ENCODE results near the gene CDCP2.

The CDCP2 gene

GRCh38 chr1:54149734-54150133 is 3.1 kb downstream of the CDCP2 start:
- Histone ChIP-seq H3K4me1 (ENCODE audit: control insufficient read depth, insufficient read depth, low read length) (peaks cover 3% of the 10 kb centered on the region), H3K9me3 (ENCODE audit: control insufficient read depth, insufficient read depth, low read length) (no peaks in the 10 kb centered on the region), H3K9ac (ENCODE audit: low read depth, low read length) (no peak overlapping the region), H3K4me3 (ENCODE audit: low read depth, low read length) (no peak overlapping the region), H3K36me3 (ENCODE audit: control insufficient read depth, insufficient read depth, low read length) (no peaks in the 10 kb centered on the region), H3K27me3 (ENCODE audit: control insufficient read depth, insufficient read depth, low read length) (no peaks in the 10 kb centered on the region)

GRCh38 chr1:54144366-54144765 is 8.4 kb downstream of the CDCP2 start:
- Histone ChIP-seq H3K4me3 (ENCODE audit: low read depth, low read length) (no peak overlapping the region), H3K36me3 (ENCODE audit: control insufficient read depth, insufficient read depth, low read length) (no peaks in the 10 kb centered on the region)

GRCh38 chr1:54142146-54142900 is 10.5 kb downstream of the CDCP2 start:
- H3K36me3 ChIP-seq (ENCODE audit: control insufficient read depth, insufficient read depth, low read length) = no peaks in the 10 kb centered on the region
- no peaks in the 10 kb centered on the region for H3K4me1 ChIP-seq (ENCODE audit: control insufficient read depth, insufficient read depth, low read length)
- no peak overlapping the region for H3K4me3 ChIP-seq (ENCODE audit: low read depth, low read length)

More at GRCh38 chr1:54144366-54144765, 8.4 kb downstream of the CDCP2 start:
- Histone ChIP-seq H3K9ac (ENCODE audit: low read depth, low read length) (no peak overlapping the region), H3K27me3 (ENCODE audit: control insufficient read depth, insufficient read depth, low read length) (no peaks in the 10 kb centered on the region), H3K4me1 (ENCODE audit: control insufficient read depth, insufficient read depth, low read length) (no peaks in the 10 kb centered on the region), H3K9me3 (ENCODE audit: control insufficient read depth, insufficient read depth, low read length) (no peaks in the 10 kb centered on the region)

GRCh38 chr1:54139711-54140110 is 13.1 kb downstream of the CDCP2 start:
- Histone ChIP-seq H3K4me1 (ENCODE audit: control insufficient read depth, insufficient read depth, low read length) (peaks cover 17% of the 10 kb centered on the region), H3K9me3 (ENCODE audit: control insufficient read depth, insufficient read depth, low read length) (no peaks in the 10 kb centered on the region), H3K27me3 (ENCODE audit: control insufficient read depth, insufficient read depth, low read length) (no peaks in the 10 kb centered on the region), H3K36me3 (ENCODE audit: control insufficient read depth, insufficient read depth, low read length) (no peaks in the 10 kb centered on the region), H3K9ac (ENCODE audit: low read depth, low read length) (no peak overlapping the region), H3K4me3 (ENCODE audit: low read depth, low read length) (no peak overlapping the region)

More at GRCh38 chr1:54142146-54142900, 10.5 kb downstream of the CDCP2 start:
- H3K9me3 ChIP-seq (ENCODE audit: control insufficient read depth, insufficient read depth, low read length) = no peaks in the 10 kb centered on the region
- no peaks in the 10 kb centered on the region for H3K27me3 ChIP-seq (ENCODE audit: control insufficient read depth, insufficient read depth, low read length)
- H3K9ac ChIP-seq (ENCODE audit: low read depth, low read length) = no peak overlapping the region

GRCh38 chr1:54138994-54139393 is 13.8 kb downstream of the CDCP2 start:
- H3K27me3 ChIP-seq (ENCODE audit: control insufficient read depth, insufficient read depth, low read length) = no peaks in the 10 kb centered on the region
- no peaks in the 10 kb centered on the region for H3K36me3 ChIP-seq (ENCODE audit: control insufficient read depth, insufficient read depth, low read length)
- H3K4me3 ChIP-seq (ENCODE audit: low read depth, low read length) = no peak overlapping the region
- no peak overlapping the region for H3K9ac ChIP-seq (ENCODE audit: low read depth, low read length)
- H3K4me1 ChIP-seq (ENCODE audit: control insufficient read depth, insufficient read depth, low read length) = peaks cover 20% of the 10 kb centered on the region
- H3K9me3 ChIP-seq (ENCODE audit: control insufficient read depth, insufficient read depth, low read length) = no peaks in the 10 kb centered on the region

- Histone ChIP-seq H3K9ac (ENCODE audit: low read depth, low read length) (no peak overlapping the region), H3K36me3 (ENCODE audit: control insufficient read depth, insufficient read depth, low read length) (no peaks in the 10 kb centered on the region), H3K9me3 (ENCODE audit: control insufficient read depth, insufficient read depth, low read length) (no peaks in the 10 kb centered on the region), H3K27me3 (ENCODE audit: control insufficient read depth, insufficient read depth, low read length) (no peaks in the 10 kb centered on the region), H3K4me3 (ENCODE audit: low read depth, low read length) (no peak overlapping the region), H3K4me1 (ENCODE audit: control insufficient read depth, insufficient read depth, low read length) (peaks cover 20% of the 10 kb centered on the region)
Measured at GRCh38 chr1:54137534-54138061, 15.2 kb downstream of the CDCP2 start.

GRCh38 chr1:54136963-54137533 is 15.8 kb downstream of the CDCP2 start:
- Histone ChIP-seq H3K4me1 (ENCODE audit: control insufficient read depth, insufficient read depth, low read length) (peaks cover 20% of the 10 kb centered on the region), H3K27me3 (ENCODE audit: control insufficient read depth, insufficient read depth, low read length) (no peaks in the 10 kb centered on the region), H3K36me3 (ENCODE audit: control insufficient read depth, insufficient read depth, low read length) (no peaks in the 10 kb centered on the region), H3K9ac (ENCODE audit: low read depth, low read length) (no peak overlapping the region), H3K4me3 (ENCODE audit: low read depth, low read length) (no peak overlapping the region), H3K9me3 (ENCODE audit: control insufficient read depth, insufficient read depth, low read length) (no peaks in the 10 kb centered on the region)

- H3K4me3 ChIP-seq (ENCODE audit: low read depth, low read length) = no peak overlapping the region
- no peaks in the 10 kb centered on the region for H3K9me3 ChIP-seq (ENCODE audit: control insufficient read depth, insufficient read depth, low read length)
- peaks cover 20% of the 10 kb centered on the region for H3K4me1 ChIP-seq (ENCODE audit: control insufficient read depth, insufficient read depth, low read length)
- H3K9ac ChIP-seq (ENCODE audit: low read depth, low read length) = peak overlapping the region; percentile 9
- no peaks in the 10 kb centered on the region for H3K36me3 ChIP-seq (ENCODE audit: control insufficient read depth, insufficient read depth, low read length)
- no peaks in the 10 kb centered on the region for H3K27me3 ChIP-seq (ENCODE audit: control insufficient read depth, insufficient read depth, low read length)
Measured at GRCh38 chr1:54136269-54136896, 16.4 kb downstream of the CDCP2 start.

- Histone ChIP-seq H3K9me3 (ENCODE audit: control insufficient read depth, insufficient read depth, low read length) (no peaks in the 10 kb centered on the region), H3K9ac (ENCODE audit: low read depth, low read length) (peak overlapping the region; percentile 9), H3K4me1 (ENCODE audit: control insufficient read depth, insufficient read depth, low read length) (peaks cover 20% of the 10 kb centered on the region), H3K27me3 (ENCODE audit: control insufficient read depth, insufficient read depth, low read length) (no peaks in the 10 kb centered on the region), H3K4me3 (ENCODE audit: low read depth, low read length) (no peak overlapping the region), H3K36me3 (ENCODE audit: control insufficient read depth, insufficient read depth, low read length) (no peaks in the 10 kb centered on the region)
Measured at GRCh38 chr1:54135436-54136120, 17.2 kb downstream of the CDCP2 start.

GRCh38 chr1:54134295-54134694 is 18.5 kb downstream of the CDCP2 start:
- Histone ChIP-seq H3K36me3 (ENCODE audit: control insufficient read depth, insufficient read depth, low read length) (no peaks in the 10 kb centered on the region), H3K9ac (ENCODE audit: low read depth, low read length) (no peak overlapping the region), H3K4me1 (ENCODE audit: control insufficient read depth, insufficient read depth, low read length) (peaks cover 20% of the 10 kb centered on the region), H3K9me3 (ENCODE audit: control insufficient read depth, insufficient read depth, low read length) (no peaks in the 10 kb centered on the region), H3K27me3 (ENCODE audit: control insufficient read depth, insufficient read depth, low read length) (no peaks in the 10 kb centered on the region), H3K4me3 (ENCODE audit: low read depth, low read length) (no peak overlapping the region)

GRCh38 chr1:54132495-54132894 is 20.3 kb downstream of the CDCP2 start:
- Histone ChIP-seq H3K27me3 (ENCODE audit: control insufficient read depth, insufficient read depth, low read length) (no peaks in the 10 kb centered on the region), H3K9me3 (ENCODE audit: control insufficient read depth, insufficient read depth, low read length) (no peaks in the 10 kb centered on the region), H3K9ac (ENCODE audit: low read depth, low read length) (no peak overlapping the region), H3K4me1 (ENCODE audit: control insufficient read depth, insufficient read depth, low read length) (peaks cover 20% of the 10 kb centered on the region), H3K4me3 (ENCODE audit: low read depth, low read length) (no peak overlapping the region), H3K36me3 (ENCODE audit: control insufficient read depth, insufficient read depth, low read length) (no peaks in the 10 kb centered on the region)

Data from iPS-15b (cell line).